Stimulated activated CD4-positive, alpha-beta T cell treated with anti-CD3 and anti-CD28 coated beads, Interleukin-2, amount 100 ng/mL, for 4 hours (primary cell): Measurements from ENCODE around the gene EHMT2.
"Not testable (repeated sequence)": the region's sequence is repeated elsewhere in the genome, so short reads cannot be mapped to it uniquely, and the experiment has no call there.

Experiments used
- DNase-seq: peaks from one replicate; pipeline ENCODE4 v3.0.0-alpha.2; 2020; ENCODE audit warnings: low read depth

EHMT2 gene

DNA sequence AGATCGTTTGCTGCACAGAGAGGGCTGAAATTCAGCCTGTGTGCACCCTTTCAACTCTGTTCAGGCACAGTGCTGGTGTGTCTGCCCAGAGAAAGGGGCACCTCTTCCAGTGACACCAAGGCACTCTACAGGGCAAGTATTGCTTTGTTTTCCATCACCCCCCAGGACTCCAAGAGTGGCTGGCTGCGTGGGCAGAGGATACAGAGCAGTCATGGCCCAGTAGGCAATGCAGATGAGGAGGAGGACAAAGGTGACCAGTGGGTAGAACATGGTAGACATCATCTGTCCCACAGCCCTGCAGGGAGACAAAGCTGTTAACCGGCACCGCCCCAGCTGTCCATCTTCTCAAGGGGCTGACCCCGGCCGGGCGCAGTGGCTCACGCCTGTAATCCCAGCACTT lies 28.2 kb downstream of the EHMT2 start:
- no peak for DNase-seq

- not testable (repeated sequence) for DNase-seq
These were observed 28.9 kb downstream of the EHMT2 start for GRCh38 chr6:31868658-31868971.

DNA sequence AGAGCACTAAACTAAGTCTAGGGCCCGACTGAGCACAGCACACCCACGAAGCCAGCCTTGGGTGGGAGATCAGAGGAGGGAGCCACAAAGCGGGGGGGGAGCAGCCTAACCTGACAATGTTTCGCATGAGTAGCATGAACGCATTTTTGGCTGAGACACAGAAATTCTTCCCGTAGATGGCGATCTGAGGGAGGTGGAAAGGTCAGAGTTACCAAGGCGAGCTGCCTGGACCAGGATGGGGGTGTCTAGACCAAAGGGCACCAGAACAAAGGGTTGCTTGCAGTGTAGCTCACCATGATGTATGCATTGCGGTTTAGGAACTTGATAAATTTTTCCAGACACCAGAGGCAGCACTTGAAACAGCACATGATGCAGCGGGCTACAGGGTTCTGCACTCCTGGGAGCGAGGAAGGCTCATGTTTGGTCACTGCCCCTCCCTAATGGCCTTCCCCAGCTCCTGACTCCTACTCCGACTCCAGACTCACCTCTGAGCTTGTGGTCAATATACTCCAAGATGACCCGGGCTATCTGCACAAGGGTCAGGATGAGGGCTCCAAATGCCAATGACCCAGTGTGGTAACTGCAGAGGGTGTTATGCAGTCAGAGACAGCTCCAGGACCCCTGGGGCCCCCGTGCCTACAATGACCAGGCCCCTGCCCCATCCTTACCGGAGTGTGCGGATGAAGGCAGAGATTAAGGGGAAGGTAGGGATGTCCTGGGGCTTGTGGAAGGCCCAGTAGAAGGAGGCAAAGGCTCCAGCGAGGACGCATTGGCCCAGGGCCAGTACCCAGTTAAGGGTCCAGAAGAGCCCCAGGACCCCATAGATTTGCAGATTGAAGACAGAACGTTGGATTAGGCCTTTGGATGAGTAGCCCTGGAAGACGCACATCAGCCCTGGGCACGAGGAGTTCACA lies 32.0 kb downstream of the EHMT2 start:
- DNase-seq, result no peak

GRCh38 chr6:31864818-31865204 lies 32.7 kb downstream of the EHMT2 start:
- no peak for DNase-seq

DNA sequence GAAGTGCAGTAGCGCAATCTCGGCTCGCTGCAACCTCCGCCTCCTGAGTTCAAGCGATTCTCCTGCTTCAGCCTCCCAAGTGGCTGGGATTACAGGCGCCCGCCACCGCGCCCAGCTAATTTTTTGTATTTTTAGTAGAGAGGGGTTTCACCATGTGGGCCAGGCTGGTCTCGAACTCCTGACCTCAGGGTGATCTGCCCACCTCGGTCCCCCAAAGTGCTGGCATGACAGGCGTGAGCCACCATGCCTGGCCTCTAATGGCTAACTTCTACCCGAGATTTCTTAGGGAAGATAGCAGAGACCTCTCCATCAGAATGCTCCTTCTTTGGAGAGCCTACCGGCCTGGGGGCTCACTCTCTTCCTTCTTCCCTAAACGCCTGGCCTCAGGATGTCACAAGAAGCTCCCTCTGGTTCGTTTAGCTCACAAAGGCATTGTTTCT lies 33.4 kb downstream of the EHMT2 start:
- not testable (repeated sequence) for DNase-seq

GRCh38 chr6:31862344-31863235 lies 34.9 kb downstream of the EHMT2 start, which contains the start of gene NEU1:
Gene NEU1 (minus strand): TSS chr6:31862821. CDS start chr6:31862776, 45 bp downstream.
- peak; percentile 99 for DNase-seq

- no peak for DNase-seq
These were observed 35.6 kb downstream of the EHMT2 start for GRCh38 chr6:31861919-31862343.

GRCh38 chr6:31861150-31861549 lies 36.3 kb downstream of the EHMT2 start:
- DNase-seq, result no peak

GRCh38 chr6:31860349-31860748 lies 37.1 kb downstream of the EHMT2 start:
- DNase-seq, result no peak

DNA sequence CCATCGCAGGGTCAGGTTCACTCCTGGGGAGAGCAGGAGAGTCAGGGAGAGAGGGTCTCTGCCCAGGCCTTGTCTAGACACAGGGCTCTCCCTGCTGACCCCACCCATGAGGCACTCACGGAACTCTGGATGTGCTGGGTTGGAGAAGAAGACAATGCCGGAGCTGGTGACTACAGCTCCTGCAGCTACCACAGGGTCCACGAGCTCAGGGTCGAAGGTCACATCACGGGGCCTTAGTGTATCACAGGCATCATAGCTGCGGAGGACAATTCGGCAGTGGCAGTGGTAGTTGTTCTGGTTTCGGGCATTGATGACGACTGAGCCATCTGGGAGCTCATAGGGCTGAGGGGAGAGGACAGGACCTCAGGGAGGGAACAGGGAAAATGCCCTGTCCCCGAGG lies 37.6 kb downstream of the EHMT2 start:
- DNase-seq, result no peak

GRCh38 chr6:31858707-31859106 lies 38.8 kb downstream of the EHMT2 start:
- DNase-seq, result no peak

GRCh38 chr6:31857774-31858173 lies 39.7 kb downstream of the EHMT2 start:
- not testable (repeated sequence) for DNase-seq

DNA sequence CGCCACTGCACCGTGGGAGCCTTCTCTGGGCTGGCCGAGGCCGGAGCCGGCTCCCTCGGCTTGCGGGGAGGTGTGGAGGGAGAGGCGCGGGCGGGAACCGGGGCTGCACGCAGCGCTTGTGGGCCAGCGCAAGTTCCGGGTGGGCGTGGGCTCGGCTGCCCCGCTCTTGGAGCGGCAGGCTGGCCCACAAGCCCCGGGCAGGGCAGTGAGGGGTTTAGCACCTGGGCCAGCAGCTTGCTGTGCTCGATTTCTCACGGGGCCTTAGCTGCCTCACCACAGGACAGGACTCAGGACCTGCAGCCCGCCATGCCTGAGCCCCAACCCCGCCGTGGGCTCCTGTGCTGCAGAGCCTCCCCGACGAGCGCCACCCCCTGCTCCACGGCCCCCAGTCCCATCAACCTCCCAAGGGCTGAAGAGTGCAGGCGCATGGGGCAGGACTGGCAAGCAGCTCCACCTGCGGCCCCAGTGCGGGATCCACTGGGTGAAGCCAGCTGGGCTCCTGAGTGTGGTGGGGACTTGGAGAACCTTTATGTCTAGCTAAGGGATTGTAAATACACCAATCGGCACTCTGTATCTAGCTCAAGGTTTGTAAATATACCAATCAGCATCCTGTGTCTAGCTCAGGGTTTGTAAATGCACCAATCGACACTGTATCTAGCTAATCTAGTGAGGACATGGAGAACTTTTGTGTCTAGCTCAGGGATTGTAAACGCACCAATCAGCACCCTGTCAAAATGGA lies 45.3 kb downstream of the EHMT2 start:
- not testable (repeated sequence) for DNase-seq

- no peak for DNase-seq
These were observed 46.0 kb downstream of the EHMT2 start for GRCh38 chr6:31851485-31851832.

DNA sequence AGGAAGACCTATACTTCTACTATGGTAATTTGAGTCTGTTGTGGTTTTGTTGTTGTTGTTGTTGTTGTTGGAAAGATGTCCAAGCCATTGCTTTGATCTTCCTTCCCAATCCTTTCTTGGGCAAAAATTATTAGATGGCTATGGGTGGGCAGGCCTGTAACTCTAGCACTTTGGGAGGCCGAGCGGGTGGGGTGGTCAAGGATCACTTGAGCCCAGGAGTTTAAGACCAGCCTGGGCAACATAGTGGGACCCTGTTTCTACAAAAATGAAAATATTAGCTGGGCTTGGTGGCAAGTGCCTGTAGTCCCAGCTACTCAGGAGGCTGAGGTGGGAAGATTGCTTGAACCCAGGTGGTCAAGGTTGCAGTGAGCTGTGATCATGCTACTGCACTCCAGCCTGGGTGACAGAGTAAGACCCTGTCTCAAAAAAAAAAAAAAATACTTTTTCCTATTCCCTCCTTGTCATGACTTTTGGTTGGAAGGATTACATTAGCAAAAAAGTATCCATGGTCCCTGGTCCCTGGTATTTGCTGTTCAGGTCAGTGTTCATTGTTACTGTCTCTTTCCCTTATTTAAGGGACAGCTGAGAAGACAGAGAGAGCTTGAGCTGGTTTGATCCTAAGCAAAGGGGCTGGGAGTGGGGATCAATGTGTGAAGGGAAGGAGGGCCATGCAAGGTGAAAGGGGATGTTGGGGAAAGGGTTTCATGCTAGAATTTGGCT lies 46.6 kb downstream of the EHMT2 start:
- no peak for DNase-seq

DNA sequence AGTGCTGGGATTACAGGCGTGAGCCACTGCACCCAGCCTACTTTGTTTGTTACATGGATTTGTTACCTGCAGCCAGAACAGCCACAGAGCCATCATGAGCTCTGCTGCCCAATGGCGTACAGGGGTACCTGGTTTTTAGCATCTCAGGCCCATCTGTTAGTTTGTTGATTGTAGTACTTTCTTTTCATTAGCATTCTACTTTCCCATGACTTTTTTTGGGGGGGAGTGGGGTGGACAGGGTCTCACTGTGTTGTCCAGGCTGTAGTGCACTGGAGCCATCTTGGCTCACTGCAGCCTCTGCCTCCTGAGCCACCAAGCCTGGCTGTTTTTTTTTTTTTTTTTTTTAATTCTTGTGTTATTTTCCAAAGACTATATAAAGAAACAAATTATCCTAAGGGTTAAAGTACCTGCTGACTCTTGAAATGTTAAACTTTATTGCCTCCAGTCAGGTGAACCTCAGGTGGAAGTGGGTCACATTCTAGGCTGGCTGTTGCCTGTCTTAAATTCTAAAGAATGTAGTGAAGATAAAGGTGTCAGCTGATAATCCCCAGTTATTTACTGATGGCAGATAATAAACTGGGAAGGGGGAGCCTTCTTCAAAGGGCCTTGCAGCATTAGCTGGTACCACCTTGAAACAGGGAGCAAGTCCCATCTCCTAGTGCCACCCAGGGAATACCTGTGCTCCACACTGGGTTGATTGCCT lies 50.1 kb downstream of the EHMT2 start:
- no peak for DNase-seq

DNA sequence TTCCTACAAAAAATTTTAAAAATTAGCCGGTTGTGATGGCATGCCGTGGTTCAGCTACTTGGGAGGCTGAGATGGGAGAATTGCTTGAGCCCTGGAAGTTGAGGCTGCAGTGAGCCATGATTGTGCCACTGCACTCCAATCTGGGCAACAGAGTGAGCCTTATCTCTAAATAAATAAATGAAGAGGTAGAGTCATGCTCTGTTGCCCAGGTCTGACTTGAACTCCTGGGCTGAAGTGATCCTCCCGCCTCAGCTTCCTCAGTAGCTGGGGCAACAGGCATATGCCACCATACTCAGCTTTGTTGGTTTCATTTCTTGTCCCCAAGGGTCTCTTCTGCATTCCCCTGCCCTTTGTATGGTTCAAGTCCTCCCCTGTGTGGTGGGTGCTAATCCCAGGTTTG lies 53.0 kb downstream of the EHMT2 start:
- DNase-seq, result no peak

DNA sequence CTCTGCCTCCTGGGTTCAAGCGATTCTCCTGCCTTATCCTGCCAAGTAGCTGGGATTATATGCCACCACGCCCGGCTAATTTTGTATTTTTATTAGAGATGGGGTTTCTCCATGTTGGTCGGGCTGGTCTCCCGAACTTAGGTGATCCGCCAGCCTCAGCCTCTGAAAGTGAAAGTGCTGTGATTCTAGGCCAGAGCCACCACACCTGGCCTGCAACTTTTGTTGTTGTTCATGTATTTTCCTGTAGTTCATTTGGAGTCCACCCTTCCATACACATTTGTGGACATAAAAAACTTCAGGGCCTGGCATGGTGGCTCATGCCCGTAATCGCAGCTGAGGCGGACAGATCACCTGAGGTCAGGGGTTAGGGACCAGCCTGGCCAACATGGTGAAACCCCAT lies 55.4 kb downstream of the EHMT2 start:
- no peak for DNase-seq

DNA sequence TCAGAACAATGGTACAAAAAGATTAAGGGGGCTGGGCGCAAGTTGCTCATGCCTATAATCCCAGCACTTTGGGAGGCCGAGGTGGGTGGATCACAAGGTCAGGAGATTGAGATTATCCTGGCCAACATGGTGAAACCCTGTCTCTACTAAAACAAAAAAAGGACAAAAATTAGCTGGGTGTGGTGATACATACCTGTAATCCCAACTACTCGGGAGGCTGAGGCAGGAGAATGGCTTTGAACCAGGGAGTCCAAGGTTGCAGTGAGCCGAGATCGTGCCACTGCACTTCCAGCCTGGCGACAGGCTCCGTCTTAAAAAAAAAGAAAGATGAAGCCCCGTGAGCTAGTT lies 57.7 kb downstream of the EHMT2 start:
- DNase-seq, result not testable (repeated sequence)

DNA sequence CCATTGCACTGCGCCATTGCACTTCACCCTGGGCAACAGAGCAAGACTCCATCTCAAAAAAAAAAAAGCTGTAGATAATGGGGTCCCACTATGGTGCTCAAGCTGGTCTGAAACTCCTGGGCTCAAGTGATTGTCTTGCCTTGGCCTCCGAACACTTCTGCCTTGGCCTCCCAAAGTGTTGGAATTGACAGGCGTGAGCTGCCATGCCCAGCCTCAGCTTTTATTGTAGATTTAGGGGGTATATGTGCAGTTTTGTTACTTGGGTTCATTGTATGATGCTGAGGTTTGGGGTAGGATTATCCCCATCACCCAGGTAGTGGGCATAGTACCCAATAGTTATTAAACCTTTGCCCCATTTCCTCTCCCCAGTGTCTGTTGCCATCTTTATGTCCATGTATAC lies 58.5 kb downstream of the EHMT2 start:
- DNase-seq, result no peak

DNA sequence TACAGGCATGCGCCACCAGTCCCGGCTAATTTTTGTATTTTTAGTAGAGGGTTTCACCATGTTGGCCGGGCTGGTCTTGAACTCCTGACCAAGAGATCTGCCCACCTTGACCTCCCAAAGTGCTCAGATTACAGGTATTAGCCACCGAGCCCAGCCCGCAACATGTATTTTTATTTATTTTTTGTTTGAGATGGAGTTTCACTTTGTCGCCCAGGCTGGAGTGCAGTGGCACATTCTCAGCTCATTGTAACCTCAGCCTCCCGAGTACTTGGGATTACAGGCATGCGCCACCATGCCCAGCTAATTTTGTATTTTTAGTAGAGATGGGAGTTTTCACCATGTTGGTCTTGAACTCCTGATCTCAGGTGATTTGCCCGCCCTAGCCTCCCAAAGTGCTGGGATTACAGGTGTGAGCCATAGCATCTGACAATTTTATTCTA lies 59.4 kb downstream of the EHMT2 start:
- not testable (repeated sequence) for DNase-seq
